AG09309 (cell line): ENCODE measurements around the gene CORO7.

Experiments
- DNase-seq: peaks from one replicate; pipeline ENCODE4 v3.0.0-alpha.2; 2010; ENCODE audit warnings: low read depth
- H3K4me3 ChIP-seq: 2 replicates; pipeline ENCODE4 v1.5.1; 2011; ENCODE audit warnings: mild to moderate bottlenecking, low read depth, low read length, moderate library complexity; ENCODE audit not compliant: control insufficient read depth
- TF ChIP-seq, protein P1 (sequence below): IDR thresholded peaks from 2 replicates; pipeline ENCODE4 v1.5.1; 2011; ENCODE audit warnings: mild to moderate bottlenecking, low read depth, low read length, inconsistent platforms; ENCODE audit not compliant: insufficient read depth, control insufficient read depth; ENCODE audit errors: missing control alignments

The CORO7 gene

DNA sequence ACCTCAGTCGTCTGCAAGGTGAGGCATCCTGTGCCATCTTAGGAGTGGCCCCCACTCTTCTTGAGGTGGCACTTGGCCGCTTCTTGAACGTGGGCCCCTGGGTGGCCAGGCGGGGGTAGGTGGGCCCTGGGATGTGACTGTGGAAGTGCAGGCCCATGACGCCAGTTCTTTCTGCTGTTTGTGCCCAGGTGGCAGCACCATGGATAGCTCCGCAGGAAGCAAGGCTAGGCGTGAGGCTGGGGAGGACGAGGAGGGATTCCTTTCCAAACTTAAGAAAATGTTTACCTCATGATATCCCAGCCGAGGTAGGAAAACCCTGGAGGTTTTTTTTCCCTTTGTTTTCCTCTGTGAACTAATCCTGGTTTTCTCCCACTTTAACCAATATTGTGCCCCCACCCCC is 38.2 kb upstream of the CORO7 start:
- no peak overlapping the region for H3K4me3 ChIP-seq
- no peak for DNase-seq
- TF ChIP-seq, protein P1, sequence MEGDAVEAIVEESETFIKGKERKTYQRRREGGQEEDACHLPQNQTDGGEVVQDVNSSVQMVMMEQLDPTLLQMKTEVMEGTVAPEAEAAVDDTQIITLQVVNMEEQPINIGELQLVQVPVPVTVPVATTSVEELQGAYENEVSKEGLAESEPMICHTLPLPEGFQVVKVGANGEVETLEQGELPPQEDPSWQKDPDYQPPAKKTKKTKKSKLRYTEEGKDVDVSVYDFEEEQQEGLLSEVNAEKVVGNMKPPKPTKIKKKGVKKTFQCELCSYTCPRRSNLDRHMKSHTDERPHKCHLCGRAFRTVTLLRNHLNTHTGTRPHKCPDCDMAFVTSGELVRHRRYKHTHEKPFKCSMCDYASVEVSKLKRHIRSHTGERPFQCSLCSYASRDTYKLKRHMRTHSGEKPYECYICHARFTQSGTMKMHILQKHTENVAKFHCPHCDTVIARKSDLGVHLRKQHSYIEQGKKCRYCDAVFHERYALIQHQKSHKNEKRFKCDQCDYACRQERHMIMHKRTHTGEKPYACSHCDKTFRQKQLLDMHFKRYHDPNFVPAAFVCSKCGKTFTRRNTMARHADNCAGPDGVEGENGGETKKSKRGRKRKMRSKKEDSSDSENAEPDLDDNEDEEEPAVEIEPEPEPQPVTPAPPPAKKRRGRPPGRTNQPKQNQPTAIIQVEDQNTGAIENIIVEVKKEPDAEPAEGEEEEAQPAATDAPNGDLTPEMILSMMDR: no peak

DNA sequence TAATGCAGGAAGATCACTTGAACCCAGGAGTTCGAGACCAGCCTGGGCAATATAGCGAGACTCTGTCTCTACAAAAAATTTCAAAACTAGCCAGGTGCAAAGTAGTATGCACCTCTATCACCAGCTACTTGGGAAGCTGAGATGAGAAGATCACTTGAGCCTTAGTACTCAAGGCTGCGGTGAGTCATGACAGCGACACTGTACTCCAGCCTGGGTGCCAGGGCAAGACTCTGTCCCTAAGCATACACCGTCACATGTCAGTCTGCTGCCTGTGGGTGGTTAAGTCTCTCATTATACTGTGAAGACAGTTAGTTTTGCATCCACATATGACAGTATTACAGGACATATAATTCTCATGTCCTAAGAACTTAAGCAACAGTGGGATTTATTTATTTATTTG is 36.3 kb upstream of the CORO7 start:
- no peak for DNase-seq
- TF ChIP-seq, protein P1: no peak
- H3K4me3 ChIP-seq: no peak overlapping the region

DNA sequence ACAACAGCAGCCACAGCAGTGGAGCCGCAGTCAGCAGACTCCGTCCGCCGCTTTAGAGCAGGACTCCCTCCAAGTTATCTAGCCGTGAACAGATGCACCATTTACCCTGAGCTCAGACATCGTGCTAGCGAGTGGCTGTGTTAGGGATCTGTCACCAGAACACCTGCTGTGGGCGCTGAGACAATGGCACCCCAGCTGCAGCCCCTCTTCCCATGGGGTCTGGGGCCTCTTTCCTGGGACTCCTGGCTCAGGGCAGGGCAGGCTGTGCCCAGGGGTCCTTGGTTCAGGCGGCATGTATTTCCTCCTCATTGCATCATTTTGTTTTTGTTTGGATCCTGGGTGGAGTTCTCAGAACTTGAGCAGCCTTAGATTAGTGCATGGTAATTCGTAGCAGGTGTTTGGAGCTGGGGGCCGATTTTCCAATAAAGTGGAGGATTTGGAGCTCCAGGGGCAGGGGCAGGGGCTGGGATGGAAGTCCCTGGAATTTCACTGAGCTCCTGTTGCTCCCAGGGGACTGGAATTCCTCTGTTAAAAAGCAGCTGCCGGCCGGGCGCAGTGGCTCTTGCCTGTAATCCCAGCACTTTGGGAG is 34.6 kb upstream of the CORO7 start:
- TF ChIP-seq, protein P1: no peak
- no peak for DNase-seq

DNA sequence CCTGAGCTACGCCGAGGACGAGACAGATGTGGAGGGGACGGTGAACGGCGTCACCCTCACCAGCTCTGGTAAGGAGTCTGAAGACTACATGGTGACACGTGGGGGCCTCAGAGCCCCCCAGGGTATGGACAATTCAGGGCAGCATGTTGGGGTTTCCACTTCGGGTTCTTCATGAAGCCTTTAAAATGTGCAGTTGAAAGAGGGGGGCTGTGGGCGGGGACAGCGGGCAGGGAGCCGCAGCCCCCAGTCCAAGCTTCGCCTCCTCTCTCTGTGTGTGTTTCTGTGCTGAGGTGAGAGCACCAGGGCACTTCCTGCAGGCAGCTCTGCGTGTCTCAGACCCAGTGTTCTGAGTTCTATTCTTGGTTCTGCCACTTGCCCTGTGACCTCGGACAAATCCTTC is 34.0 kb upstream of the CORO7 start:
- TF ChIP-seq, protein P1: no peak
- no peak overlapping the region for H3K4me3 ChIP-seq
- no peak for DNase-seq

More for the DNA sequence above, 34.6 kb upstream of the CORO7 start:
- no peak overlapping the region for H3K4me3 ChIP-seq

DNA sequence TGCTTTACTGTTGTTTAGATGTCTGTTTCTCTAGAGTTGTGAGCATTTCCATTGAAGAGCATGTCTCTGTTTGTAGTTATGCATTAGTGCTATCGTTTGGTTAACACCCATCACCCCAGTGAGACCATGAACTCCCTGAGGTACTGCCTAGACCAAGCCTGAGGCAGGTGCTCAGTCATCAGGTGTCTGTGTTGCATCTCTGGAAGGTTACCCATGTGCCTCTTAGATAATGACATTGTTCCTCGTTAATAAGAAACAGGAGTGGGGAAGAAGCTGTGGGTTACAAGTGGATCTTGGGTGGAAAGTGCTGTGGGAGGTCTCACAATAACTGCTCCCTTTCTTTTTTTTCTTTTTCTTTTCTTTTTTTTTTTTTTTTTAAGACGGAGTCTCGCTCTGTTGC is 27.6 kb upstream of the CORO7 start:
- H3K4me3 ChIP-seq: no peak overlapping the region
- no peak for DNase-seq
- TF ChIP-seq, protein P1: no peak

DNA sequence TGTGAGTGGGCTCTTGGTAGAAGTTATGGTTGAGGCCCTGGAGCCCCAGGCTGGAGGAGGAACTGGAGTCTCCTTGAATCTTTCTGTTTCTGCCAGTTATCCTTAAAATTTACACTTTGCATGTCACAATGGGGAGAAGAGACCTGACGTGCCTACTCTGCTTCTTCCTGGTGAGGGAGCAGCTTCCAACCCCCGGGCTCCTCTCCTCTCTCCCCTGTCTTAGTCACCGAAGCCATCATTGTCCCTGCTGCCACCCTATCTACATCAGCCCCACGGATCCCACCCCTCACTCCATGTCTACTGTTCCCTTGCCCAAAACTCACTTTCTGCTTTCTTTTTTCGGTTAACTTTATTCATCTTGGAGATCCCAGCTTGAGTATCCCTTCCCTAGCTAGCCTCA is 26.9 kb upstream of the CORO7 start:
- TF ChIP-seq, protein P1: no peak
- no peak for DNase-seq
- H3K4me3 ChIP-seq: no peak overlapping the region

DNA sequence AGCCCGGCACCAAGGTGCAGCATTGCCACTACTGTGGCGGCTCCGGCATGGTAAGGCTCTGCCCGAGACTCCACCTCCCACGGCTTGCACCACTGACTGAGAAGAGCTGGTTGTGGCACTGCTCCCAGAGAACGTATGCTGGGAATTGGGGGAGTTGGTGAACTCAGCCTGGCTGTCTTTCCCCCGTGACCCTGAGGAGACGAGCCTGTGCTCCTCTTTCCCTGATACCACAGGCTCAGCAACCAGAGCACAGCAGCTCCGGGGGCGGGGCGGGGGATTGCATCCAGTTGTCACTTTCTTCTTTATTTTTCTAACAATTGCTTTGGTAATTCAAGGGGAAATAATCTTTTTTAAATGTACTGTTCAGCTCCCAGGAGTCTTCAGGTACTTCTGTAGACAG is 26.0 kb upstream of the CORO7 start:
- TF ChIP-seq, protein P1: no peak
- no peak for DNase-seq
- H3K4me3 ChIP-seq: no peak overlapping the region
